ENCODE results near the gene NBL1.
A peak's percentile ranks its signal among the peaks of the same experiment; 100 is the strongest.

The NBL1 gene

GRCh38 chr1:19676438-19676922 lies 32.4 kb downstream of the NBL1 start:
- no peak for DNase-seq

DNA sequence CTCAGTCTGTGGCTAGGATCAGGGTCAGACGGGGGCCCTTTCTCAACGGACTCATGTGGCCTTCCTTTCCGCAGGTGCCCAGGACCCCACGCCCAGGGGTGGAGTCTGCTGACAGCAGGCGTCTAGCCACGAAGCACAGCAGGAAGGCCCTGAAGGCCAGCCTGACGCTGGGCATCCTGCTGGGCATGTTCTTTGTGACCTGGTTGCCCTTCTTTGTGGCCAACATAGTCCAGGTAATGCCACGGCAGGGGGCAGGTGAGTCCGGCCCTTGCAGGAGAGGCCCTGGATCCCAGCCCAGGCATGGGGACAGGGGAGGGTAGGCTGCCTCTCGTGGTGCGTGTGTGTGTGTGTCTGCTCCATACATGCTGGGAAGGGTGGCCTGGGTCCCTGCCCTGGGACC lies 34.4 kb downstream of the NBL1 start:
- no peak for DNase-seq

DNA sequence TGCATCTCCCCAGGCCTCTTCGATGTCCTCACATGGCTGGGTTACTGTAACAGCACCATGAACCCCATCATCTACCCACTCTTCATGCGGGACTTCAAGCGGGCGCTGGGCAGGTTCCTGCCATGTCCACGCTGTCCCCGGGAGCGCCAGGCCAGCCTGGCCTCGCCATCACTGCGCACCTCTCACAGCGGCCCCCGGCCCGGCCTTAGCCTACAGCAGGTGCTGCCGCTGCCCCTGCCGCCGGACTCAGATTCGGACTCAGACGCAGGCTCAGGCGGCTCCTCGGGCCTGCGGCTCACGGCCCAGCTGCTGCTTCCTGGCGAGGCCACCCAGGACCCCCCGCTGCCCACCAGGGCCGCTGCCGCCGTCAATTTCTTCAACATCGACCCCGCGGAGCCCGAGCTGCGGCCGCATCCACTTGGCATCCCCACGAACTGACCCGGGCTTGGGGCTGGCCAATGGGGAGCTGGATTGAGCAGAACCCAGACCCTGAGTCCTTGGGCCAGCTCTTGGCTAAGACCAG lies 34.9 kb downstream of the NBL1 start:
- no peak for DNase-seq

DNA sequence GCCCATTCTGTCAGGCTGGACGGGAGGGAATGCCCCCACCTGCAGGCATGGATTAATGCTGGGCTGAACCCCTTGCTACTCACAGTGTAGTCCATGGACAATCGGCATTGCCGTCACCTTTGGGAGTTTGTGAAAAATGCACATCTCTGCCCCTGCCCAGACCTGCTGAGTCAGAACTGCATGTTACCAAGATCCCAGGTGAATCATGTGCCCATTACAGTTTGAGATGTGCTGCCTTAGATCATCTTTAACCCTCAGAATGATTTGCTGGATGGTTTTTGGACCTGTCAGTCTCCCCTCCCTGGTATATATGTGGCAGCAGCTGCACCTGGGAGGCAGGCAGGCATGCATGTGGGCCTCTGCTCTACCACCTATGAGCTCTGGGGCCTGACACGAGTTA lies 35.6 kb downstream of the NBL1 start:
- DNase-seq = no peak

DNA sequence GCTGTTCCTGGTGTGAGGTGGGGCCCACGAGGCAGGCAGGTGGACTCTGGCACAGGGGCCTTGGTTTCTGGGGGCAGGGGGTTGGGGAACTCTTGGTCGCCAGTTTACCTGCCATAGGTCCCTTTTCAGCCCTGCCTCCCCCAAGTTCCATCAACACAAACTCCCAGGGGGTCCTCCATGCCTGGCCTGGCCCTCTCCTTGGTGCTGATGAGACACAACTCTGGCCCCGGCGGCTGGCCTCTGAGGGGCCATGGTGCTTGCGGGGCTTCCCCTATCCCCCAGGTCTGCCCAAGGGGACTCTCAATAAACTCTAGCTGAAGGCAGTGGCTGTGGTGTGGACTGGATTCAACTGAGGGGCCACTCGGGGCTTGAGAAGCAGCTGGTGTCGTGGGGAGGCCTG lies 36.5 kb downstream of the NBL1 start:
- no peak for DNase-seq

DNA sequence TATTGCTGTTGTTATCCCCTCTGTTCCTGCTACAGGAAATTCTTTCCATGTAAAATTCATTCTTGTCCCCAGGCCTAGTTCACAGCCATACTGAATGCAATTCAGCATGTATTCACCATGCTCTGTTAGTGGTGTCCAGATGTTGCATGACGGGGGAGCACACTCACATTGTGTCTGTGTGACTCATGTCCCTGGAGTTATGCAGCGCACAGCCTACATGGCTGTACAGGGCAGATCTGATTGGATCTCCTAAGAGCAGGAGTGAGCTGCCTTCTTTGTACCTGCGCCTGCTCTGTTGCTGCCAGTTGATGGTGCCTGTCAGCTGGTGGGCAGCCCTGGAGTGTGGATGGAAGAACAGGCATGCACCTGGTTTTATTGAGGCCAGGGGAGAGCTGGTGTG lies 38.1 kb downstream of the NBL1 start:
- no peak for DNase-seq

- DNase-seq = no peak
These were observed 38.8 kb downstream of the NBL1 start for GRCh38 chr1:19682901-19683300.

DNA sequence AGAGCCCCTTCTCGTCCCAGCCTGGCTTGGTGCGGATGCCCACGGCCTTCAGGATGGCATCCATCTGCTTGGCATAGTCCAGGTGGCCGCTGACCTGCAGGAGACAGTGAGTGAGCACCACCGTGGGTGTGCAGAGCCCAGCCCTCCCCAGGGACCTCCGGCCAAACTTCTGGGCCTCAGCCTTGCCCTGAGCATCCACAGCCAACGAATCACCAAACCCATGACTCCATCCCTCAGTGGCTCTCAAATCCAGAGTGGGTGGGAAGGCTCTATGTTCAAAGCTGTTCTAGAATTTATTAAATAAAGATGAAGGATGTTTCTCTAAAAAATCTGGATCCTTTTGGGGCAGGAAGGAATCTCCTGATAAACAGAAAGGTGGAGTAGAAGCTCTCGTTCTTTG lies 39.2 kb downstream of the NBL1 start:
- no peak for DNase-seq

DNA sequence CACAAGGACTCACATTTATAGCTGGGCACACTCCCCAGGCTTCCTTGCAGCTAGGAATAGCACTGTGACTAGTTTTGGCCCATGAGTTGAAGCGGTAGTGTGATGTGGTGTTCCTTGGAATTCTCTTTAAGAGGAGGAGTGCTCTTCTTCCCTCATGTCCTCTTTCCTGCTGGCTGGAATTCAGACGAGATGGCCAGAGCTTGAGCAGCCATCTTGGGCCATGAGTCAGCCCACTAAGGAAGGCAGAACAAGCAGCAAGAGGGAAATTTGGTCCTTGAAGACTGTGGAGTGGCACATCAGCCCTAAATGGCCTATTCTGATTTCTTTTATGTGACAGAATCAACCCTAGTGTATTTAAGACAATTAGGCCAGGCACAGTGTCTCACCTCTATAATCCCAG lies 40.6 kb downstream of the NBL1 start:
- no peak for DNase-seq

GRCh38 chr1:19685994-19686393 lies 41.9 kb downstream of the NBL1 start:
- DNase-seq = no peak

- DNase-seq = no peak
These were observed 43.3 kb downstream of the NBL1 start for GRCh38 chr1:19687414-19687813.

DNA sequence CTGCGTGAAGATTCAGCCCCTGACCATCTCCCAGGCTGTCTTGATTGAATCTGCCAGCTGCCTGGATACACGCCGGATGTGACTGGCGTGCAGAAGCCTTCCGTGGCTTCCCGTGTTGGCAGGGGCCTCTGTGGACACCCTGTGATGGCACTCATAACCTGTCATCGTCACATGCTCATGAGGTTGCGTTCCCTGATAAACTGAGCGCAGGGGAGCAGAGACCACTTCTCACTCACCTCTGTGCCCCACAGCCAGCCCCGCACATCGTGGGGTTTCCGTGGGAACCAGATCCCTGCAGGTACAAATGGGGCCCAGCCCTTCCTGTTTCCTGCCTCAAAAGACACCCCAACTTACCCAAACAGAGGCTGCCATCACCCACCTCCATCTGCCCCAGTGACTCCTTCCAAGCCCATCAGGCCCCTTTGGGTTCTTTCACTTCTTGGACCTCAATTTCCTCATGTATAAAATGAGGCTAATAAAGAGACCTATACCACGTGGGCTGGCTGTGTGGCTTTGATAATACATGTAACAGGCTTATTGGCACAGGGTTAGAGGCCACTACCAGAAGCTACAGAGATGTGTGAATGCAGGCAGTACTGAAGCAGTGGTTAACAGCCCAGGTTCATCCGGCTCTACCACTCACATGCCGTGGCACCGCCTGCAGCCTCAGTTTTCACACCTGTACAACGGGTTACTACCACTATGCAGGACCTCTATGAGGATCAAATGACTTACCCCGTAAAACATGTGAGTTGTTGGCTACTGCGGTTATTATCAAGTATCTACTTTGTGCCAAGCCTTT lies 44.1 kb downstream of the NBL1 start:
- DNase-seq = no peak

- DNase-seq = no peak
These were observed 45.1 kb downstream of the NBL1 start for GRCh38 chr1:19689085-19689757.

GRCh38 chr1:19689856-19690255 lies 45.7 kb downstream of the NBL1 start:
- DNase-seq = no peak

GRCh38 chr1:19690342-19690741 lies 46.2 kb downstream of the NBL1 start:
- DNase-seq = no peak

DNA sequence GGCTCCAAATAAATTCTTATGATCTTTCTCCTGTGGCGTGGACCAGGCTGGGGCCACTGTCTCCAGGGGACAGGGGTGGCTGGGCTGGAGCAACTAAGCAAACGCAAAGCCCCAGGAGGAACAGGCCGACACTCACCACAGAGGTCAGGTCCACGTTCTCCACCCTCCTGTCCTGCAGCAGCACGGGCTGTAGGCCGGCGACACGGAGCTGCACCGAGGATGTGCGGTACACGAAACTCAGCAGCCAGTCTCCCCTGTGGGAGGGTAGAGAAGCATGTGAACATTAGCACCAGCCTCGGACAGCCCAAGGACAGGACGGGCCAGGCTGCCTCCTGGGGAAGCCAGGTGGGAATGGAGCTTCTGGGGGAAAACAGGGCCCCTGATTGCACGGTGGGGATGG lies 50.2 kb downstream of the NBL1 start:
- no peak for DNase-seq

GRCh38 chr1:19695772-19696171 lies 51.7 kb downstream of the NBL1 start:
- DNase-seq = no peak

DNA sequence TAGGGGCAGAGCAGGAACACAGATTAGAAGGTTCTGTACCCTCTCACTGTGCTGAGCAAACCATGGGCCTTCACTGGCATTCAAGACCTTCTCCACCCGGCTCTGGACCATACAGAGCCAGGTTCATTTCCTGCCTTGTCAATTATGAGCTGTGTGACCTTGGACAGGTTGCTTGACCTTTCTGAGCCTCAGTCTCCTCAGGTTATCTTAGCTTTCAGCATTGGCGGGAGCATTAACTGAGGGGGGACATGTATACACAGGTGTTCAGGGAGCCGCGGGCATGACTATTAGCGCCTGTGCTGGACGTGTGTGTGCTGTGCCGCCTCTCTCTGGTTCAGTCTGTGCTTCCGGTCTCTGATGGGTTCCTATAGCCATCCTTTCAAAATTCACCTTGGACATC lies 52.7 kb downstream of the NBL1 start:
- no peak for DNase-seq

GRCh38 chr1:19698181-19698580 lies 54.1 kb downstream of the NBL1 start:
- no peak for DNase-seq

DNA sequence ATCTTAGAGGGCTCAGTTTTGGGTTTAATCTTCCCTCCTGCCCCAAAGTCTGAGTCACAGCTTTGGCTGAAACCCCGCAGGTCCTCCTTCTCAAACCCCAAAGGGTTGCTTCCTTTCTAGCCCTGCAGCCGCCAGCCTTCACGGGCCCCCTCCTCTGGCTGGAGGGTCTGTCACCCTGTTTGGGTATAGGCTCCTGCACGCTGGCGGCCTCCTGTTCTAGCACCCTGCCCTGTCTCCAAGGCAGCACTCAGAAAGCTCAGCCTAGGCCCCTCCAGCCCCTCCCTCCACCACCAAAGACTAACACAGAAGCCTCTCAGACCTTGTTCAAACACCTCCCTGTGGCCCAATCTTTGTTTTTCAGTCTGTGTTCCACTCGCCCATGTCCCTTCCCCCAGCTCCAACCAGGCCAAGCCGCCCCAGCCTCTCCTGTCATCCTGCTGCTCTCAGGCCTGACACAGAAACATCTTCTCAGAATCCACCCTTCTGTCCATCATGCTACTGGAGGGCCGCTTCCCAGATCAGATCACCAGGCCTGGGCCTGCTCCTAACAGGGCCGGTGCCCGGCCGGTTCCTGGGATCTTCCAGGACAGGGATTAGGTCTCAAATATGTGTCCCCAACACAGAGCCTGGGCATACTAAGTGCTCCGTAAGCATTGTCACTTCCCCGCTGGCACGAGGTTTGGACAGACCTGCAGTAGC lies 56.1 kb downstream of the NBL1 start:
- no peak for DNase-seq

DNA sequence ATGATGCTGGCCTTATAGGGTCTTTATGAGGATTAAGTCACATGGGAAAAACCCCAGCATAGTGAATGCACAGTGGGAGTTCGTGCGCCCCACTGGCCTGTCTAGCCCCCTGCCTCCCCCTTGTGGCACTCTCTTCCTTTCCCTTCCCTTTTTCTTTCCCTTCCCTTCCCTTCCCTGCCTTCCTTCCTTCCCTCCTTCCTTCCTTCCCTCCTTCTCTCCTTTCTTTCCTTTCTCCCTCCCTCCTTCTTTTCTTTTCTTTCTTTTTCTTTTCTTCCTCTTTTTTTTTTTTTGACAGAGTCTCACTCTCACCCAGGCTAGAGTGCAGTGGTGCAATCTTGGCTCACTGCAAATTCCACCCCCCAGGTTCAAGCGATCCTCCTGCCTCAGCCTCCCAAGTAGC lies 59.2 kb downstream of the NBL1 start:
- DNase-seq = no peak

GRCh38 chr1:19704247-19705113 lies 60.4 kb downstream of the NBL1 start:
- peak; percentile 55 for DNase-seq

GRCh38 chr1:19705464-19705863 lies 61.4 kb downstream of the NBL1 start:
- no peak for DNase-seq
